SH-SY5Y (cell line): ENCODE data around the gene GALNT13.

Source experiments
- GATA2 ChIP-seq: IDR thresholded peaks from 2 replicates; pipeline ENCODE4 v1.6.1; 2011; ENCODE audit warnings: mild to moderate bottlenecking, low read depth, low read length
- GATA3 ChIP-seq: IDR thresholded peaks from 2 replicates; pipeline ENCODE4 v1.6.1; 2011; ENCODE audit warnings: low read depth, mild to moderate bottlenecking, low read length, moderate library complexity

Gene GALNT13

GRCh38 chr2:154331784-154332183, 460.1 kb downstream of the GALNT13 start:
- TF ChIP-seq GATA3, result no peak
- no peak for TF ChIP-seq GATA2

GRCh38 chr2:154336201-154336600, 464.5 kb downstream of the GALNT13 start:
- TF ChIP-seq GATA3 (no peak), GATA2 (no peak)

DNA sequence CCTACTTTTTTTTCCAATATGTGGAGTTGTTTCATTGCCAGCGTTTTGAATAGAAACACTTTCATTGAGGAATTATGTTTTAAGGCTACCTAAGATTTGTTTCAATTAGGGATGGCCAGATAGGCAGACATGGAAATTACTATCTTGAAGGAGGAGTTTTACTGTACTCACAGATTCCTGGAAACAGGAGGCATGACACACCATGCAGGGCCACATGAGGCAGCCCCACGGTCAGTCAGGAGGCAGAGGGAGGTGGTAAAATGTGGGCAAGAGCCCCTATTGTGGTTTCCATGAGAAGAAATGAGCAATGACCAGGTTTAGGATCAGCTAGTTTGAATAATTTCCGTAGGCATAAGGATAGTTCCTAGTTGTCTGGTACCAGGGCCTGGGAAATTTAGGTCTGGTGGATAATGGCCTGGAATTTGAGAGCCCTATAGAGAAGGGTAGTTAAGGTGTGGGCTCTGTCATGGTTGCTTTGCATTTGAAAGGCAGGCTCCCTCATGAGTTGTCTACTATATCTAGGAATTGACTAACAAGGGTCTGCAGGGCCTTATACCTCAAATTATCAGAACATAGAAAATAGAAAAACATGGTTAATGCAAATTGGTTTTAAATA, 466.7 kb downstream of the GALNT13 start:
- TF ChIP-seq GATA2 (no peak), GATA3 (no peak)

DNA sequence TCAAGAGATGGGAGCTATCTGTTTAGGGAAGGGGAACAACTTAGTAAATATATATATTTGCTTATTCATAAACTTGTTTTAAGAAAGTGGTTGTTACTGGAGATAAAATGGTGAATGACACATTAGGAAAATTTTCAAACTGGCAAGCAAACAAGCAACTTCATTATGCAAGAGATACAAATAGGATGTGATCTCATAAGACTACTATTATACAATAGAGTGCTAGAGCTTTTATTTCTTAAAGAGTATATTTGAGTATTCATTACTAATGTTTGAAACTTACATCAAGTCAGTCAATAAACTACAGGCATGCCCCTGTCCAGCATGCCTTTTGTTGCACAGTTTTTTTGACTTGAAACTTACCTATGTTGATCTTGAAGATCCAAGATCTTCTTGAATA, 471.6 kb downstream of the GALNT13 start:
- TF ChIP-seq GATA2 (no peak), GATA3 (no peak)

- TF ChIP-seq GATA2 (no peak), GATA3 (no peak)
These were observed 479.2 kb downstream of the GALNT13 start for GRCh38 chr2:154350911-154351310.

DNA sequence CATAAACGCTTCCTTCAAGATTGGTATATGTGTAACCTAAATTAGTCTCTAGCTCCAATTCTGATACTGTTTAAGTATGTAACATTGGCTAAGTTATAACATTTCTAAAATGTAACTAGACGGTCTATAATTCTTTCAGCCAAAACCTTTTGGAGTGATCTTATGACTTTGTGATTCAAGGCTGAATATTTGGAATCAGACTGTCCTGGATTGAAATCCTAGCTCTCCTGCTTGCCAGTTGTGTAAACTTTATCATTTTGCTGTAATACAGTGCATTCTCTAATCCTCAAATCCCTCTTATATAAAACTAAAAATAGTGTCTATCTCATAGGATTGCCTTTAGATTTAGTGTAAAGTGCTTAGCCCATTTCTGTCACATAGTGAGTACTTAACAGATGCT, 489.6 kb downstream of the GALNT13 start:
- TF ChIP-seq GATA2, result no peak
- TF ChIP-seq GATA3, result no peak

DNA sequence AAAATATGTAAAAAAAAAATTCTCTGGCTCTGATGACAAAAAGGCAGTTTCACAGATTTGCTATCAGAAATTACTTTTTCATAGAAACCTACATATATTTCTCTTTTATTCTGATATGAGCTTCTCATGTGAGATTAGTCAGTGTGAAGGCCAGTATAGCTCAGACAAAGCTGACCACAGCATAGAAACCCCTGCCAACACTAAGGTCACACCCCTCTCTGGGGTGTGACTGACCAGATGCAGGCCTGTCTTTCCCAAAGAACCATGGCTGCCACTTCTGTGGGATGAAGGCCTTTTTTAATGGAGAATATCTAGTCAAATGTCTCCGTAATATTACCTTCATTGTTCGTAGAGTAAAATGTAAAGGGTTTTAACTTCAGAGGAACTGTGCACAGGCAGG, 496.4 kb downstream of the GALNT13 start:
- TF ChIP-seq GATA2 (no peak), GATA3 (no peak)

DNA sequence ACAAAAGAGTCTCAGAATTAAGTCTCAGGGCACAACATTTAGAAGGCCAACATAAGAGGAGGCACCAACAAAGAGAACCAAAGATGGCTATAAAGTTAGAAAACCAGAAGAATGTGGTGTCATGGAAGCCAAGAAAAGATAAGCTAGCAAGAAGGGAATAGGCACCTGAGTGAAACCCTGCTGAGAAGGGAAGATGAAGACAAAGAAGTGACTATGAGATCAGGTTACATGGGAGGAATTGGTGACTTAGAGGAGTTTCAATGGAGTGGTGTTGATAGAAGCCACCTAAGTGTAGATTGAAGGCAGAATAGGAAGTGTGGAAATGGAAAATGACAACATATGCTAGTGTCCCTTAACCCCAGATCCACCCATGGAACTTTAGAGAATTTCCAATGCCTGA, 499.2 kb downstream of the GALNT13 start:
- TF ChIP-seq GATA2 (no peak), GATA3 (no peak)

- TF ChIP-seq GATA3 (no peak), GATA2 (no peak)
These were observed 502.7 kb downstream of the GALNT13 start for GRCh38 chr2:154374416-154374815.

GRCh38 chr2:154375579-154375931, 503.8 kb downstream of the GALNT13 start:
- TF ChIP-seq GATA2 (no peak), GATA3 (no peak)

DNA sequence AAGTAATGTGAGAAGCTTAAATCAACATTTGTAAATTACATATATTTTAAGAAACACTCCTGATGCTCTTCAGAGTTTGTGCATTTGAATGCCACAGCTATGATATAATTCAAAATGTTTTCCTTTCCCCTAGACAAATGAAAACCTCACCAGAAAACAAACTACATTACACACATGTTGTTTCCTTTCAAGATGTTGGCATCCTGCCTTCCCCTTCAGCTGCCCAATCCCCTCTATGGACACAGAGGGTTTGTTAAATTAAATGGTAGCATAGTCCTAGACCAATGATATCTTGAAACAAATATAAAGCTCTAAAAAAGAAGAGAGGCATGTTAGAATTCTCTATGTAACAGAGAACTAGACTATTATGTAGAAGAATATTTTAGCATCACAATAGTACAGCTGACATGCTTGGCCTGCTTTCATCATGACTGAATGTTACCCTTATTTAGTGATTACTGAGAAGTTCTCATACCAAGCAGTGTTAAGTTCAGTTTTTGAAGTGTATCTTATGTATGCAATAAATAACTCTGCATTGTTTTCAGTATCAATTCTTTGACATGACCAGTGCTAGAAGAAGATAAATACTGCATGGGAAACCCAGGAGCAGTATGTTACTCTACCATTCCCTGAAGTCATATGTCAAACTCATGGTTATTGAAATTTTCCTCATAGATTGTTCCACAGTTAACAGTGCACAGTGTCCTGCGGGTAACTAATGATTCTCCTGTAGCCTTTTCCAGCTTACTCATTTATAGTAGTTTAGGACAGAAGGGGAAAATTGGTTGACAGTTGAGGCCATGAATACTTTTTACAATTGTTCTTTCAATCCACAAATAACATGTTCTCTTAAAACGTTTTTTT, 510.4 kb downstream of the GALNT13 start:
- TF ChIP-seq GATA2 (no peak), GATA3 (no peak)

GRCh38 chr2:154386186-154386585, 514.5 kb downstream of the GALNT13 start:
- TF ChIP-seq GATA2 (peak; percentile 32; the same call in 1 of the 2 replicates), GATA3 (peak; percentile 54; the same call in 1 of the 2 replicates)

GRCh38 chr2:154391051-154391450, 519.3 kb downstream of the GALNT13 start:
- no peak for TF ChIP-seq GATA3
- TF ChIP-seq GATA2, result no peak

- no peak for TF ChIP-seq GATA3
- TF ChIP-seq GATA2, result no peak
These were observed 520.5 kb downstream of the GALNT13 start for GRCh38 chr2:154392256-154392655.

DNA sequence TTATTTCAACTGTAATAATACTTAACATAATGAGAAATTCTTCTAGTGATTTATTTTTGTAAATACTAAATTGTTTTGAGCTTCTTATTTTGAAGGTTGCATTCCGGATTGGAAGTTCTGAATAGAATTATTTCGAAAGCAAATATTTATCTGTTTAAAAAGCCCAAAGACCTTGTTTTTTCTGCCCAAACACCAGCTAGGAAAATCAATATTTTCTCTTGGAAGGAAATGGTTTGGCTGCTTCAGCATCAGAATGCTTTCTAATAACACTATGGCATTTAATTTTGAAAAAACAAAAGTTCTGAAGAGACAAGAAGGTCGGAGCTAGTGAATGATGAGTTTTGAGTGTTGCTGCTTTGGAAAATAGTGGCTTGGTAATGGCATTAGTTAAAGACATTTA, 522.9 kb downstream of the GALNT13 start:
- TF ChIP-seq GATA3 (no peak), GATA2 (no peak)
